Astrocyte (in vitro differentiated cells and primary cell): ENCODE measurements around the gene ZNF469. TPM values are rescaled to one million over a fixed set of nuclear protein-coding genes. Genes with fewer than 3 reads are reported as not detected.

Experiments used
- DNase-seq: peaks from one replicate; pipeline ENCODE4 v3.0.0-alpha.2; 2010; ENCODE audit warnings: low read depth
- FAIRE-seq: peaks from 2 replicates; lab custom pipeline; 2011; peaks lifted over from hg19 to GRCh38; lab: Jason Lieb, UNC
- H2AFZ ChIP-seq: 2 replicates; pipeline ENCODE4 v1.6.0; 2012; ENCODE audit warnings: low read depth, low read length, inconsistent platforms
- H3K27ac ChIP-seq: 2 replicates; pipeline ENCODE4 v1.5.1; 2011; ENCODE audit warnings: low read depth, low read length, inconsistent platforms
- H3K27me3 ChIP-seq: 2 replicates; pipeline ENCODE4 v1.6.0; 2011; ENCODE audit warnings: low read length, inconsistent platforms; ENCODE audit not compliant: insufficient read depth
- H3K36me3 ChIP-seq: 2 replicates; pipeline ENCODE4 v1.5.1; 2011; ENCODE audit warnings: low read length, inconsistent platforms; ENCODE audit not compliant: insufficient read depth
- H3K4me1 ChIP-seq: 2 replicates; pipeline ENCODE4 v1.5.1; 2011; ENCODE audit warnings: low read length, inconsistent platforms; ENCODE audit not compliant: insufficient read depth
- H3K4me2 ChIP-seq: 2 replicates; pipeline ENCODE4 v1.6.0; 2012; ENCODE audit warnings: low read length, inconsistent platforms
- H3K4me3 ChIP-seq: 2 replicates; pipeline ENCODE4 v1.5.1; 2011; ENCODE audit warnings: low read depth, mild to moderate bottlenecking, low read length, inconsistent platforms; ENCODE audit not compliant: insufficient read depth
- H3K79me2 ChIP-seq: 2 replicates; pipeline ENCODE4 v1.6.0; 2012; ENCODE audit warnings: mild to moderate bottlenecking, low read length, inconsistent platforms; ENCODE audit not compliant: insufficient read depth
- H3K9ac ChIP-seq: 2 replicates; pipeline ENCODE4 v1.6.0; 2012; ENCODE audit warnings: mild to moderate bottlenecking, low read length, inconsistent platforms
- H3K9me3 ChIP-seq: 2 replicates; pipeline ENCODE4 v1.5.1; 2012; ENCODE audit warnings: low read depth, mild to moderate bottlenecking, low read length, inconsistent platforms; ENCODE audit not compliant: insufficient read depth
- H4K20me1 ChIP-seq: 2 replicates; pipeline ENCODE4 v1.6.0; 2012; ENCODE audit warnings: low read length, inconsistent platforms; ENCODE audit not compliant: insufficient read depth
- H3K27ac Mint-ChIP-seq: one replicate; pipeline ENCODE4 v1.8.0; 2021; ENCODE audit warnings: mild to moderate bottlenecking, mixed read lengths; ENCODE audit not compliant: unreplicated experiment
- H3K27me3 Mint-ChIP-seq: one replicate; pipeline ENCODE4 v1.8.0; 2021; ENCODE audit warnings: low read depth, mixed read lengths; ENCODE audit not compliant: unreplicated experiment
- H3K36me3 Mint-ChIP-seq: one replicate; pipeline ENCODE4 v1.8.0; 2021; ENCODE audit warnings: low read depth, mixed read lengths; ENCODE audit not compliant: unreplicated experiment
- H3K4me1 Mint-ChIP-seq: one replicate; pipeline ENCODE4 v1.8.0; 2021; ENCODE audit warnings: low read depth, mixed read lengths; ENCODE audit not compliant: unreplicated experiment
- H3K4me3 Mint-ChIP-seq: one replicate; pipeline ENCODE4 v1.8.0; 2021; ENCODE audit warnings: mild to moderate bottlenecking, moderate library complexity, mixed read lengths; ENCODE audit not compliant: unreplicated experiment
- H3K9me3 Mint-ChIP-seq: one replicate; pipeline ENCODE4 v1.8.0; 2021; ENCODE audit warnings: mild to moderate bottlenecking, mixed read lengths; ENCODE audit not compliant: unreplicated experiment
- CTCF ChIP-seq: IDR thresholded peaks from 2 replicates; pipeline ENCODE4 v1.5.1; 2011; ENCODE audit warnings: low read depth, mild to moderate bottlenecking, inconsistent platforms, low read length, moderate library complexity; ENCODE audit not compliant: insufficient read depth
- EZH2 ChIP-seq: IDR thresholded peaks from 2 replicates; pipeline ENCODE4 v1.6.1; 2012; ENCODE audit warnings: mild to moderate bottlenecking, low read length, inconsistent platforms; ENCODE audit not compliant: insufficient read depth
- total RNA-seq: library from RNA; stranded (reverse); gene quantifications from 2 replicates; pipeline ENCODE4 v1.2.1, GENCODE V29; 2021

The ZNF469 gene
- total RNA-seq, 1 donor from 2014 or later, result 17.7 TPM

- FAIRE-seq, result no peak
These were observed 6.5 kb upstream of the ZNF469 start for GRCh38 chr16:88375996-88376834.

GRCh38 chr16:88376835-88377726, 5.7 kb upstream of the ZNF469 start:
- Histone ChIP-seq H3K9me3 (peaks cover 1% of the 10 kb centered on the region), H3K36me3 (no peaks in the 10 kb centered on the region), H3K4me2 (no peak overlapping the region), H3K9ac (peak overlapping the region; percentile 1), H3K4me1 (peaks cover 16% of the 10 kb centered on the region), H3K4me3 (no peak overlapping the region), H4K20me1 (no peaks in the 10 kb centered on the region), H3K27me3 (no peaks in the 10 kb centered on the region), H3K79me2 (no peaks in the 10 kb centered on the region), H3K27ac (no peak overlapping the region), H2AFZ (no peak overlapping the region)
- H3K4me3 Mint-ChIP-seq, result no peak overlapping the region
- peaks cover 4% of the 10 kb centered on the region for H3K27me3 Mint-ChIP-seq
- no peak for FAIRE-seq
- DNase-seq, result peak; percentile 29
- H3K27ac Mint-ChIP-seq, result no peak overlapping the region
- no peaks in the 10 kb centered on the region for H3K36me3 Mint-ChIP-seq
- peaks cover 12% of the 10 kb centered on the region for H3K4me1 Mint-ChIP-seq
- no peaks in the 10 kb centered on the region for H3K9me3 Mint-ChIP-seq
- no peak for TF ChIP-seq EZH2
- no peak for TF ChIP-seq CTCF

More at GRCh38 chr16:88375996-88376834, 6.5 kb upstream of the ZNF469 start:
- Mint-ChIP-seq H3K27ac (no peak overlapping the region), H3K4me3 (no peak overlapping the region), H3K9me3 (no peaks in the 10 kb centered on the region), H3K27me3 (peaks cover 4% of the 10 kb centered on the region), H3K36me3 (no peaks in the 10 kb centered on the region), H3K4me1 (peaks cover 12% of the 10 kb centered on the region)
- H3K79me2 ChIP-seq, result no peaks in the 10 kb centered on the region
- peaks cover 16% of the 10 kb centered on the region for H3K4me1 ChIP-seq
- H3K9me3 ChIP-seq, result peaks cover 2% of the 10 kb centered on the region
- TF ChIP-seq CTCF, result no peak
- TF ChIP-seq EZH2, result no peak
- no peak overlapping the region for H3K4me3 ChIP-seq
- peak overlapping the region; percentile 15 for H3K4me2 ChIP-seq
- no peaks in the 10 kb centered on the region for H4K20me1 ChIP-seq
- H3K27ac ChIP-seq, result no peak overlapping the region
- H3K36me3 ChIP-seq, result no peaks in the 10 kb centered on the region
- H3K27me3 ChIP-seq, result no peaks in the 10 kb centered on the region
- peak overlapping the region; percentile 1 for H3K9ac ChIP-seq
- peak; percentile 33 for DNase-seq
- peak overlapping the region; percentile 14 for H2AFZ ChIP-seq
